Head of caudate nucleus (tissue), 42 donors: ENCODE data around the gene CYP17A1.
"Not testable (repeated sequence)": the region's sequence is repeated elsewhere in the genome, so short reads cannot be mapped to it uniquely, and the experiment has no call there.

Experiments used
- DNase-seq, 42 donors: peaks; one replicate each; pipeline versions ENCODE4 v3.0.0 to v3.0.0-alpha.2; 2020 to 2021; ENCODE audit warnings: mixed read lengths in 7 of 42
- intact Hi-C: fragments of 100-400 bp; cut with DNase I; formaldehyde crosslinking; loops from one replicate; pipeline ENCODE4 v1.15.0; 2022

The CYP17A1 gene

GRCh38 chr10:102837230-102837721, at the start of gene CYP17A1:
Gene CYP17A1 (minus strand): TSS chr10:102837413. CDS start chr10:102837361, 52 bp downstream.
- intact Hi-C loops: loop anchor here (10.0 kb wide), 1 partner anchor 68 kb away; no protein-coding TSS in a partner anchor
- no peak for DNase-seq

DNA sequence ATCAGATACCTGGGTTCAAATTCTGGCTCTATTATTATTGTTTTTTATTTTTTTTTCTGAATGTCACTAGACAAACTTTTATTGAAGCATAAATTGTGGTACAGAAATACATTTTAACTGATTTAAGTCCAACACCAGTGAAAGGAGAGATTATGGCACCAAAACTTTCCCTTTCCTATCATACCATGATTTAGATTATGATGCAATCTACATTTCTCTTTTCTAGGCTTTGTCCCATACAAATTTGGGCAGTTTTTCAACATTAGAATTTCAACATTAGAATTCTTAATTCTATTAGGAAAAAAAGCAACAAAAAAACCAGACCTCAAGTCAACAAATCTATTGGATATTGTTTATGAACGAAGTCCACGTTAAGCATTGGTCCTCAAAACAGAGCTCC, 43.0 kb upstream of the CYP17A1 start:
- no peak for DNase-seq
- intact Hi-C loops: no loop called here

DNA sequence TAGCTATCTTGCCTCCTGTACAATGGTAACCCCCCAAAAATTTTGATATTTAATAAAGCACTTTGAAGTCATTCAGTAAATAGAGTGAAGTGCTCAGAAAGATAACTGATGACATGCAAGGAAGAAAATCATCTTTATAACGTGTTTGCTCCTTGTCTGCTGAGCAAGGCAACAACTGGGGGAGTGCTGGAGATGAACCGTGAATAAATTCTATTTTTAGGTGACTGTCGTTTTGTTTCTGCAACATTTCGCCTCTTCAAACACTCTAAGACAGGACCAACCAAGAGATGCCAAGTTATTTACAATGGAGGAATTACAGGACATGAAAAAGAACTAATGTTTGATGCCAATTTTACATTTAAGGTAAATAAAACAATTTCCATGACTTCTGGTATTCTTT, 41.4 kb upstream of the CYP17A1 start:
- intact Hi-C loops: no loop called here
- DNase-seq: no peak

DNA sequence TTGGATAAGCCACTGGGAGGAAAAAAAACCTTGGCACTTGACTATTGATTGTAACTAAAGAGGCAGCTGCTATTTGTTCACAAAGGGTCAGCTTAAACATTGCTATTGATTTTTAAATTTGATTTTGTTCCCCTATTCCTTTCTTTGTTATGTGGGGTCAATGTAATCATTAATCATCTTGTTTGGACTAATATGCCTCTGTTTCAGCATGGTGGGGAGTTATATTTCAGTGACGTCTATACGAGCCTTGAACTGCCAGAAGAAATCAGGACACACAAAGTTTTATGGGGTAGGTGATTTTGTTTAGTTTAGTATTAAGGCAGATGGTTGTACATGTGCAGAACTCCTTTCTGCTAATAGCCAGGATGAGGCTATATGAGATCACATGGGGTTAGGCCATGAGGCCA, 39.5 kb upstream of the CYP17A1 start:
- DNase-seq: no peak
- intact Hi-C loops: no loop called here

DNA sequence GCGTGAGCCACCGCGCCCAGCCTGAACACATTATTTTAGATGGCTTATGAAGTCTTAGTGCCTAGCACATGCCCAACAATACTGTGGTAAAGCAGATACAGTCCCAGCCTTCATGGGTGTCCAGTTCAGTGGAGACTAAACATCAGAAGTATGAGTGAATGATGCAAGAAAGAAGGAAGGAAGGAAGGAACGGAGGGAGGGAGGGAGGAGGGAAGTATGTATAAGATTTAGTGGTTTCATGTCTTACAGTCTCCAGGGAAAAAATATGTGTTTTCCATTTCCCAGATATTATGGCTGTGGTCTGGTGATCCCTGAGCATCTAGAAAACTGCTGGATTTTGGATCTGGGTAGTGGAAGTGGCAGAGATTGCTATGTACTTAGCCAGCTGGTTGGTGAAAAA, 35.0 kb upstream of the CYP17A1 start:
- DNase-seq: no peak
- intact Hi-C loops: no loop called here

GRCh38 chr10:102870221-102870620, 33.0 kb upstream of the CYP17A1 start:
- intact Hi-C loops: no loop called here
- DNase-seq: no peak

DNA sequence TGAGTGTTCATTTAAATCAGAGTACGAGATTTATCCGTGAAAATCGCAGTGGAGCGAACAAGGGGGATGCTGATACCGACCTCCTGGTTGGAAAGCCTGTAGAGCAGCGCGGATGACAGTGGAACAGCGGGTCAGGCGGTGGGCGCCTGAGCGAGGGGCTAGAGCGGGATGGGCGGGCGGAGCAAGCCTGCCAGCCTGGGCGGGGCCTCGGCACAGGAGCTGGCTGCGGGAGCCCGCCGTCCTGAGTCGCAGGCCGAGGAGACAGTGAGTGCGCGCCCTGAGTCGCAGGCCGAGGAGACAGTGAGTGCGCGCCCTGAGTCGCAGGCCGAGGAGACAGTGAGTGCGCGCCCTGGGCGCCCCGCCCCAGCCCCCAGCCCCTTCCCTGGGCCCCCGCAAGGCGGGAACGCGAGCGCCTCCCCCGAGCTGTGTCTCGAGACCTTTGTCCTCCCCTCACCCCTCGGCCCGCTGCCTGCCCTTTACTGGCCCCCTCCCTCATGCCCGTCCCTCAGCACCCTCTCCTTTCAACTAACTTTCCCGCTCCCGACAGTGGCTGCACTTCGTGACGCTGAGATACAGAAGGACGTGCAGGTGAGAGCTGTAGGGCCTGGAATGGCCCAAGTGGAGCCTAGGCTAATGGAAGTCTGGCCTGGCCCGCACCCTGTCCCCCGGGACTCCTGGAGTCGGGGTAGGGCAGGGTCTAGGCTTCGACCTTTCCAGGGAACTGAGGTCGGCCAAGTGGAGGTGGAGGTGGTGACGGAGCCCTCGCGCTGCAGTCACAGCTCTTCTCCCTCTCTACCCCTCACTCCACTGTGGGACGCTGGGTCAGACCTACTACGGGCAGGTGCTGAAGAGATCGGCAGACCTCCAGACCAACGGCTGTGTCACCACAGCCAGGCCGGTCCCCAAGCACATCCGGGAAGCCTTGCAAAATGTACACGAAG, 32.3 kb upstream of the CYP17A1 start, which contains the start of gene AS3MT:
Gene AS3MT, plus strand, starts transcription at position 213 of the 941 bp plus-strand sequence. Its CDS starts 123 bp downstream, at position 336.
- intact Hi-C loops: no loop called here
- DNase-seq: peak in 39 of 42 donors; percentile 10 to 71 (median 42)

GRCh38 chr10:102868911-102869257, 31.7 kb upstream of the CYP17A1 start:
- DNase-seq: no peak

DNA sequence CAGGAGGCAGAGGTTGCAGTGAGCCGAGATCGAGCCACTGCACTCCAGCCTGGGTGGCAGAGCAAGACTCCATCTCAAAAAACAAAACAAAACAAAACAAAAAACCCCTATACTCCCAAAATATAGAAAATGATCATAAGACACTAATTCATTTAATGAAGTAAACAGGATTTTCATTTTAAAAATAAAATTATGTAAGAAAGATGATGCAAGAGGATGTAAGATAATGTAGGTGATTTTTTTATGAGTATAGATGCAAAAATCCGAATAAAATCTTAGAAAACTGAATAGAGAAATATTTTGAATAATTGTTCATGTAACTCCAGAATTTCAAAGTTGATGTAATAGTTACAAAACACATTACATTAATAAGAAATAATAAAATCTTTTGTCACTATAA, 28.4 kb upstream of the CYP17A1 start:
- intact Hi-C loops: no loop called here
- no peak for DNase-seq

More at GRCh38 chr10:102868911-102869257, 31.7 kb upstream of the CYP17A1 start:
- intact Hi-C loops: no loop called here

DNA sequence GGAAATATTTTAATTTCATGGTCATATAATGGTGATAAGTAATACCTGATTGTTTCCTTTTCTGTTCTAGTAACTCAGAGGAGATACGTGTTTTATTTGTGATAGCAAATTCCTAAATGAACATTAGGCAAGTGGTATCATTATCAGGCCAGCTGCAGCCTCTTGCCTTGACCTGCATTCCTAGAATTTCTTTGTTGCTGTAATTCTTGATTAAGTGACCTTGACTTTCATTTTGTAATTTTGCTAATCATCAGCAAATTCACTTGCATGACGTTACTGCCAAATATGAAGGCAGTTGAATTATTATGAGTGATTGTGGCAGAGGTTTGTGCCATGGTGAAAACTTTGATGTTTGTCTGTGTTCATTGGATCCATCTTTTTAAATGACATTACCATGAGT, 26.4 kb upstream of the CYP17A1 start:
- intact Hi-C loops: no loop called here
- no peak for DNase-seq

DNA sequence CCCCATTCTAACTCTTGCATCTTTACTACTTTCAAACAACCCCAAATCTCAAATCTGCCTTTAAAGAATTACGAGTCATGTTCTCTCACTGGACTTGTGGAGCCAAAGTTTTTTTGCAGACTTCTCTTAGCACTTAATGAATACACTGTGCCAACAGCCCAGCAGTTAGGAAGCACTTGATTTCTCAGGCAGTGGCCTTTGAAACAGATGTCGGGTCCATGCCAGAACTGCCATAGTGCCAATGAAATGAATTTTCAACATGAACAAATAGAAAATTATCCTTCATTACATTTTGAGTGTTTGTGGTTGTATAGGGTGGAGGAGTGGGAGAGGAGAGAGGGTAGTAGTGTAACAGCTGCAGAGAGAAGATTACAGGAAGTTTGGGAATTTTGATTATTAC, 22.7 kb upstream of the CYP17A1 start:
- intact Hi-C loops: no loop called here
- no peak for DNase-seq

- intact Hi-C loops: no loop called here
- DNase-seq: no peak
These were observed 19.7 kb upstream of the CYP17A1 start for GRCh38 chr10:102856758-102857424.

DNA sequence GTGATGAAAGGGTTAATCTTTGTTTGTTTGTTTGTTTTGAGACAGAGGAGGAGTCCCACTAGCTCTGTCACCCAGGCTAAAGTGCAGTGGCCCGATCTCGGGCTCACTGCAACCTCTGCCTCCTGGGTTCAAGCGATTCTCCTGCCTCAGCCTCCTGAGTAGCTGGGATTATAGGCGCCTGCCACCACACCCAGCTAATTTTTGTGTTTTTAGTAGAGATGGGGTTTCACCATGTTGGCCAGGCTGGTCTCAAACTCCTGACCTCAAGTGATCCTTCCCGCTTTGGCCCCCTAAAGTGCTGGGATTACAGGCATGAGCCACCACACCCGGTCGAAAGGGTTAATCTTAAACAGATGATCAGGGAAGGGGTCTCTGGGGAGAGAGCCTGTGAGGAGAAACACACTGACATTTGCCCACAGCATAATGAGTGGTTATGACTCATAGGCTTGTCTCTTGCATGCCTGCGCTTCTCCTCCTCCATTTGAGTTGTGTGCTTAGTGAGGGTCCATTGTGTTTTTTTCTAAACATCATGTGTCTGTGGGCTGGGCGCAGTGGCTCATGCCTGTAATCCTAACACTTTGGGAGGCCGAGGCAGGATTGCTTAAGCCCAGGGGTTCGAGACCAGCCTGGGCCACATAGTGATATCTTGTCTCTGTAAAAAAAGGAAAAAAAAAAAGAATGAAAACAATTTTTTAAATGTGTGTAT, 18.7 kb upstream of the CYP17A1 start:
- DNase-seq, intact Hi-C loops: not testable (repeated sequence)

DNA sequence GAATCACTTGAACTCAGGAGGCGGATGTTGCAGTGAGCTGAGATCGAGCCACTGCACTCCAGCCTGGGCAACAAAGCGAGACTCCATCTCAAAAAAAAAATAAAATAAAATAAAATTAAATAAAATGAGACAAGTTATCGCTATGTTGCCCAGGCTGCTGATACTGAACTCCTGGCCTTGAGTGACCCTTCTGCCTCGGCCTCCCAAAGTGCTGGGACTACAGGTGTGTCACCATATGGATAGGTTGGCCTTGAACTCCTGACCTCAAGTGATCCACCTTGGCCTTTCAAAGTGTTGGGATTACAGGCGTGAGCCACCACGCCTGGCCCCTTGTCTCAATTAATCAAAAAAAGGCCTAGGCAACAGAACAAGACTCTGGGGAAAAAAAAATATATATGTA, 16.0 kb upstream of the CYP17A1 start:
- DNase-seq, intact Hi-C loops: not testable (repeated sequence)

- DNase-seq: no peak
- intact Hi-C loops: no loop called here
These were observed 12.9 kb upstream of the CYP17A1 start for GRCh38 chr10:102850025-102850518.

GRCh38 chr10:102845352-102845902, 8.2 kb upstream of the CYP17A1 start:
- DNase-seq: no peak
- intact Hi-C loops: loop anchor here (10.0 kb wide), 1 partner anchor 111 kb away; no protein-coding TSS in a partner anchor

GRCh38 chr10:102844190-102844776, 7.1 kb upstream of the CYP17A1 start:
- intact Hi-C loops: loop anchor here (10.0 kb wide), 1 partner anchor 109 kb away; no protein-coding TSS in a partner anchor
- not testable (repeated sequence) for DNase-seq

DNA sequence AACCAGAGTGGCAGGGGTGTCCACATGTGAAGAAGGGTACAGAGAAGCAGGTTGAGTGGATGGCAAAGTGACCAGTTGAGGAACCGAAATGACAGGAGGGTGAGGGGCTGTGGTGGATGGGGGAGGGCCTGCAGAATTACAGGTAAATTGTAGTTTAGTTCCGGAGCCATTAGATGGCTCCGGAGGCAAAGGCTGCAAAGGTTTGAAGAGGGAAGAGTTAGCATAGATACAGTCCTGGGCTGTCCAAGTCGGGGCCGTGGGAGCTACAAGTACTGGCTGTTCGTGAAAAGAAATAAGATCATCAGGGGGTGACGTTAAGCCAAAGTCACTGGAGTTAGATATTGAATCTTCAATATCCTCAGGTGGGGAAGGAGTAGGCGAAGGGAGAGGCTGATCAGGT, 5.9 kb upstream of the CYP17A1 start:
- DNase-seq: not testable (repeated sequence)
- intact Hi-C loops: loop anchor here (10.0 kb wide), 1 partner anchor 108 kb away; no protein-coding TSS in a partner anchor
